ENCODE measurements around the gene PERM1.

Gene PERM1

GRCh38 chr1:974293-974640 is 7.6 kb downstream of the PERM1 start:
- TF ChIP-seq ZFX (IDR thresholded peaks at IDR 0.05): no peak
- TF ChIP-seq, protein P1, sequence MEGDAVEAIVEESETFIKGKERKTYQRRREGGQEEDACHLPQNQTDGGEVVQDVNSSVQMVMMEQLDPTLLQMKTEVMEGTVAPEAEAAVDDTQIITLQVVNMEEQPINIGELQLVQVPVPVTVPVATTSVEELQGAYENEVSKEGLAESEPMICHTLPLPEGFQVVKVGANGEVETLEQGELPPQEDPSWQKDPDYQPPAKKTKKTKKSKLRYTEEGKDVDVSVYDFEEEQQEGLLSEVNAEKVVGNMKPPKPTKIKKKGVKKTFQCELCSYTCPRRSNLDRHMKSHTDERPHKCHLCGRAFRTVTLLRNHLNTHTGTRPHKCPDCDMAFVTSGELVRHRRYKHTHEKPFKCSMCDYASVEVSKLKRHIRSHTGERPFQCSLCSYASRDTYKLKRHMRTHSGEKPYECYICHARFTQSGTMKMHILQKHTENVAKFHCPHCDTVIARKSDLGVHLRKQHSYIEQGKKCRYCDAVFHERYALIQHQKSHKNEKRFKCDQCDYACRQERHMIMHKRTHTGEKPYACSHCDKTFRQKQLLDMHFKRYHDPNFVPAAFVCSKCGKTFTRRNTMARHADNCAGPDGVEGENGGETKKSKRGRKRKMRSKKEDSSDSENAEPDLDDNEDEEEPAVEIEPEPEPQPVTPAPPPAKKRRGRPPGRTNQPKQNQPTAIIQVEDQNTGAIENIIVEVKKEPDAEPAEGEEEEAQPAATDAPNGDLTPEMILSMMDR (conservative IDR thresholded peaks at IDR 0.05): no peak
- H3K27ac ChIP-seq: no peak overlapping the region

DNA sequence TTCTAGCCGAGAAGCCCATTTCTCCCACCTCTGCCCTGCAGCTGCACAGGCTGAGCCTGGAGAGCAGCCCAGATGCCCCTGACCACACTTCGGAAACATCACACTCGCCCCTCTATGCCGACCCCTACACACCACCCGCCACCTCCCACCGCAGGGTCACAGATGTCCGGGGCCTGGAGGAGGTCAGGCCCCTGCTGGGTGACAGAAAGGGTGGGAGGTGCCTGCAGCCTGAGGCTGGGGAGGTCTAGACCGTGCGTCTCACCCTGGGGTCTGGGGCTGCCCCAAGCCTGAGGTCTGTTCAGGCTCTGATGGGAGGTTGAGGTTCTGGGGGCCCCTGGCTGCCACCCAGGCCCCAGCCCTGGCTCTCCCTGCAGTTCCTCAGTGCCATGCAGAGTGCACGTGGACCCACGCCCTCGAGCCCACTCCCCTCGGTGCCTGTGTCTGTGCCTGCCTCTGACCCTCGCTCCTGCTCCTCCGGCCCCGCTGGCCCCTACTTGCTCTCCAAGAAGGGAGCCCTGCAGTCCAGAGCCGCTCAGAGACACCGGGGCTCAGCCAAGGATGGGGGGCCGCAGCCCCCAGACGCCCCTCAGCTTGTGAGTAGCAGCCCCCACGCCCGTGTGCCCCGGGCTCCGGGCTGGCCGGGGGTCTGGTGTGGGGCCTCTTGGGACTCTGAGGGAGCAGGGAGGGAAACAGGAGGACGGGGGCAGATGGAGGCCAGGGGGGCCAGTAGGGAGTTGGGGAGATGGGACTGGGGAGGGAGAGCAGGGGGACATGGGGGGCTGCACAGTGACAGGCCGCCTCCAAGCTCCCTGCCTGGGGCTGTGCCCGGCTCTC is 8.2 kb downstream of the PERM1 start:
- no peak for TF ChIP-seq ZFX (IDR thresholded peaks at IDR 0.05)
- TF ChIP-seq, protein P1 (conservative IDR thresholded peaks at IDR 0.05): no peak

GRCh38 chr1:972726-973458 is 9.0 kb downstream of the PERM1 start:
- no peak for TF ChIP-seq ZFX (IDR thresholded peaks at IDR 0.05)
- TF ChIP-seq, protein P1 (conservative IDR thresholded peaks at IDR 0.05): no peak
- H3K27ac ChIP-seq: no peak overlapping the region

More for the DNA sequence above, 8.2 kb downstream of the PERM1 start:
- H3K27ac ChIP-seq: no peak overlapping the region

- H3K27ac ChIP-seq: no peak overlapping the region
- TF ChIP-seq ZFX (IDR thresholded peaks at IDR 0.05): no peak
- TF ChIP-seq, protein P1 (conservative IDR thresholded peaks at IDR 0.05): no peak
Measured at GRCh38 chr1:971751-972506, 10.0 kb downstream of the PERM1 start.

- no peak for TF ChIP-seq ZFX (IDR thresholded peaks at IDR 0.05)
- TF ChIP-seq, protein P1 (conservative IDR thresholded peaks at IDR 0.05): no peak
- H3K27ac ChIP-seq: no peak overlapping the region
Measured at GRCh38 chr1:970973-971730, 10.7 kb downstream of the PERM1 start.

- no peak overlapping the region for H3K27ac ChIP-seq
- TF ChIP-seq ZFX (IDR thresholded peaks at IDR 0.05): no peak
- TF ChIP-seq, protein P1 (conservative IDR thresholded peaks at IDR 0.05): no peak
Measured at GRCh38 chr1:970242-970972, 11.5 kb downstream of the PERM1 start.
